GM10266 (cell line): ENCODE measurements around the gene RCOR3.
"Not testable (repeated sequence)": the region's sequence is repeated elsewhere in the genome, so short reads cannot be mapped to it uniquely, and the experiment has no call there.

Experiments
- DNase-seq: peaks from one replicate; pipeline ENCODE4 v3.0.0; 2012; ENCODE audit errors: extremely low spot score
- TF ChIP-seq, protein P1 (sequence below): IDR thresholded peaks from 2 replicates; pipeline ENCODE4 v1.5.1; 2012; ENCODE audit warnings: mild to moderate bottlenecking, low read depth; ENCODE audit not compliant: control insufficient read depth, insufficient read depth; ENCODE audit errors: missing control alignments

The RCOR3 gene

GRCh38 chr1:211349741-211350140 lies 90.6 kb downstream of the RCOR3 start:
- TF ChIP-seq, protein P1, sequence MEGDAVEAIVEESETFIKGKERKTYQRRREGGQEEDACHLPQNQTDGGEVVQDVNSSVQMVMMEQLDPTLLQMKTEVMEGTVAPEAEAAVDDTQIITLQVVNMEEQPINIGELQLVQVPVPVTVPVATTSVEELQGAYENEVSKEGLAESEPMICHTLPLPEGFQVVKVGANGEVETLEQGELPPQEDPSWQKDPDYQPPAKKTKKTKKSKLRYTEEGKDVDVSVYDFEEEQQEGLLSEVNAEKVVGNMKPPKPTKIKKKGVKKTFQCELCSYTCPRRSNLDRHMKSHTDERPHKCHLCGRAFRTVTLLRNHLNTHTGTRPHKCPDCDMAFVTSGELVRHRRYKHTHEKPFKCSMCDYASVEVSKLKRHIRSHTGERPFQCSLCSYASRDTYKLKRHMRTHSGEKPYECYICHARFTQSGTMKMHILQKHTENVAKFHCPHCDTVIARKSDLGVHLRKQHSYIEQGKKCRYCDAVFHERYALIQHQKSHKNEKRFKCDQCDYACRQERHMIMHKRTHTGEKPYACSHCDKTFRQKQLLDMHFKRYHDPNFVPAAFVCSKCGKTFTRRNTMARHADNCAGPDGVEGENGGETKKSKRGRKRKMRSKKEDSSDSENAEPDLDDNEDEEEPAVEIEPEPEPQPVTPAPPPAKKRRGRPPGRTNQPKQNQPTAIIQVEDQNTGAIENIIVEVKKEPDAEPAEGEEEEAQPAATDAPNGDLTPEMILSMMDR, result no peak
- no peak for DNase-seq

DNA sequence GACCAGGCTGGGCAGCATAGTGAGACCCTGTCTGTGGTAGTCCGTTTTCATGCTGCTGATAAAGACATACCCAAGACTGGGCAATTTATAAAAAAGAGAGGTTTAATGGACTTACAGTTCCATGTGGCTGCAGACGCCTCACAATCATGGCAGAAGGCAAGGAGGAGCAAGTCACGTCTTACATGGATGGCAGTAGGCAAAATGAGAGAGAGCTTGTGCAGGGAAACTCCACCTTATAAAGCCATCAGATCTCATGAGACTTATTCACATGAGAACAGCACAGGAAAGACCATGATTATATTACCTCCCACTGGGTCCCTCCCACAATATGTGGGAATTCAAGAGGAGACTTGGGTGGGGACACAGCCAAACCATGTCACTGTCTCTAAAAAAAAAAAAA lies 92.9 kb downstream of the RCOR3 start:
- not testable (repeated sequence) for DNase-seq

- no peak for DNase-seq
- TF ChIP-seq, protein P1, result no peak
These were observed 93.3 kb downstream of the RCOR3 start for GRCh38 chr1:211352465-211352864.

GRCh38 chr1:211352985-211353515 lies 93.9 kb downstream of the RCOR3 start:
- TF ChIP-seq, protein P1, result peak; percentile 64
- peak; percentile 48 for DNase-seq

DNA sequence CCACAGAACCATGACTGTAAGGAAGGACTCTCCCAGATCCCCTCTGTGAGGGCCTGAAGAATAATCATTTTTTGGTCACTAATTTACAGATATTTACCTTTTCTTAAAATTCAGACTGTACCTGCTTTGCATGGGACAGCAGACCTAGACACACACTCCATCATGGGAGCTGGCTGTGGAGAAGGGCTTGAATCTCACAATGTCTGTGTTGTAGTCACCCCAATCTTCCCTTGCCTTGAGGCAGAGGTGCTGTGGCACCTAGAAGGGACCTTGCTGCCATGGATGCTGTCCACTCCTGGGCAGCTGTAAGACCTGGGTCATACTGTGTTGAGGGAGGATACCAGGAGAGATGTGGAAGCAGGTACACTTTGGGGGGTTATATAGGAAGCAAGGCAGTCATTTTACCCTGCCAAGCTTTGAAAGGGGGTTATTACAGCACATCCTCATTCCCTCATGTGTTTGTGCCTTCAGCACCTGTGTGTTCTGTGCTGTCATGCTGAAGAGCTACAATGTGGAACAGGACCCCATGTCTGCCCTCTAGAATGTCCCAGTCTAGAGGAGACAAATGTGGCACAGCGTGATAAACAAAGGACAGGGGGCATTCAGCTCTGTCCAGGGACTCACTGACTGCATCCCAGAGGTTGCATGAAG lies 94.5 kb downstream of the RCOR3 start:
- TF ChIP-seq, protein P1, result no peak

DNA sequence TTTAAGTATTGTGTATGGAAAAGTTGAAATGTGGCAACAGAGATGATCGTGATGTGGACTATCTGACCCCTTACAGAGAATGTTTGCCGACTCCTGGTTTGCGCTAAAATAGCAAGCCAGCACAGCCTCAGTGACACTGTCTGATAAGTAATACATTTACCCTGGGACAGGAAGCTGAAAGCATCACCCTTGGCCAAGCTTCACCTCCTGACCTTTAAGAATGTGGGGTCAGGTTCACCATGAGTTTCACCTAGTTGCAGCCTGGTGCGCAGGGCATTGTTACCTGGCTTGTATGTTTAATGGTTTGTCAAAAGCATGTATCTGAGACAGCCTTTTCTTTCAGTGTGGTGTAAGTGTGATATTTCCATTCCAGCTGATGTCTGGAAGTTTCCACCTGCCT lies 96.7 kb downstream of the RCOR3 start:
- no peak for DNase-seq
- TF ChIP-seq, protein P1, result no peak

More for the DNA sequence above, 94.5 kb downstream of the RCOR3 start:
- DNase-seq, result no peak

GRCh38 chr1:211356723-211357407 lies 97.7 kb downstream of the RCOR3 start:
- TF ChIP-seq, protein P1, result no peak
- no peak for DNase-seq
